Activated naive CD8-positive, alpha-beta T cell treated with anti-CD3 and anti-CD28 coated beads, Interleukin-2, amount 50 U/mL, for 24 hours (primary cell): Measurements from ENCODE around the gene RGMA.
"Not testable (repeated sequence)": the region's sequence is repeated elsewhere in the genome, so short reads cannot be mapped to it uniquely, and the experiment has no call there.

Experiments
- ATAC-seq: fragments of 150-1000 bp; cut with Tn5 transposase; one replicate; pipeline ENCODE4 v1.10.0; 2021
- DNase-seq: peaks from one replicate; pipeline ENCODE4 v3.0.0; 2021
- H3K27ac Mint-ChIP-seq: one replicate; pipeline ENCODE4 v1.8.0; 2021; ENCODE audit warnings: mild to moderate bottlenecking, mixed read lengths
- H3K27me3 Mint-ChIP-seq: one replicate; pipeline ENCODE4 v1.8.0; 2021; ENCODE audit warnings: mixed read lengths
- H3K36me3 Mint-ChIP-seq: one replicate; pipeline ENCODE4 v1.8.0; 2021; ENCODE audit warnings: low read depth, mixed read lengths
- H3K4me1 Mint-ChIP-seq: one replicate; pipeline ENCODE4 v1.8.0; 2021; ENCODE audit warnings: mixed read lengths
- H3K4me3 Mint-ChIP-seq: one replicate; pipeline ENCODE4 v1.8.0; 2021; ENCODE audit warnings: mild to moderate bottlenecking, moderate library complexity, mixed read lengths
- H3K9me3 Mint-ChIP-seq: one replicate; pipeline ENCODE4 v1.8.0; 2021; ENCODE audit warnings: mixed read lengths

Gene RGMA

DNA sequence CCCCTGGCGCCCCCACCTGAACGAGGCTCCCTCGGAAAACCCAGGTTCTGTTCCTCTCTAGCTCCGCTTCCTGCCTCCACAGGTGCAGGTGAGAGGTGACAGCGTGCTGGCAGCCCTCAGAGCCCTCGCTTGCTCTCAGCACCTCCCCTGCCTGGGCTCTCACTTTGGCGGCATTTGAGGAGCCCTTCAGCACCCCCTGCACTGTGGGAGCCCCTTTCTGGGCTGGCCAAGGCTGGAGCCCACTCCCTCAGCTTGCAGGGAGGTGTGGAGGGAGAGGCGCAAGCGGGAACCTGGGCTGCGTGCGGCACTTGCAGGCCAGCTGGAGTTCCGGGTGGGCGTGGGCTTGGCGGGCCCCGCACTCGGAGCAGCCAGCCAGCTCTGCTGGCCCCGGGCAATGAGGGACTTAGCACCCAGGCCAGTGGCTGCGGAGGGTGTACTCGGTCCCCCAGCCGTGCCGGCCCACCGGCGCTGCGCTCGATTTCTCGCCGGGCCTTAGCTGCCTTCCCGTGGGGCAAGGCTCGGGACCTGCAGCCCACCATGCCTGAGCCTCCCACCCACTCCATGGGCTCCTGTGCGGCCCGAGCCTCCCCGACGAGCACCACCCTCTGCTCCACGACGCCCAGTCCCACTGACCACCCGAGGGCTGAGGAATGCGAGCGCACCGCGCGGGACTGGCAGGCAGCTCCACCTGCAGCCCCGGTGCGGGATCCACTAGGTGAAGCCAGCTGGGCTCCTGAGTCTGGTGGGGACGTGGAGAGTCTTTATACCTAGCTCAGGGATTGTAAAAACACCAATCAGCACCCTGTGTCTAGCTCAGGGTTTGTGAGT, 57.2 kb downstream of the RGMA start:
- not testable (repeated sequence) for H3K9me3 Mint-ChIP-seq, H3K27me3 Mint-ChIP-seq, H3K27ac Mint-ChIP-seq, ATAC-seq, H3K36me3 Mint-ChIP-seq, H3K4me3 Mint-ChIP-seq, DNase-seq
- H3K4me1 Mint-ChIP-seq = peaks cover 34% of the 10 kb centered on the region

- Mint-ChIP-seq H3K27ac (no peak overlapping the region), H3K36me3 (peaks cover 5% of the 10 kb centered on the region), H3K9me3 (no peaks in the 10 kb centered on the region), H3K4me1 (peaks cover 37% of the 10 kb centered on the region), H3K4me3 (no peak overlapping the region), H3K27me3 (peaks cover 2% of the 10 kb centered on the region)
- ATAC-seq (no peak), DNase-seq (no peak)
These were observed 57.9 kb downstream of the RGMA start for GRCh38 chr15:93031103-93031464.

GRCh38 chr15:93030430-93031102, 58.4 kb downstream of the RGMA start:
- H3K9me3 Mint-ChIP-seq = no peaks in the 10 kb centered on the region
- DNase-seq (peak; percentile 71), ATAC-seq (peak; percentile 75)
- no peak overlapping the region for H3K27ac Mint-ChIP-seq
- no peaks in the 10 kb centered on the region for H3K27me3 Mint-ChIP-seq
- no peak overlapping the region for H3K4me3 Mint-ChIP-seq
- H3K4me1 Mint-ChIP-seq = peaks cover 38% of the 10 kb centered on the region
- peaks cover 8% of the 10 kb centered on the region for H3K36me3 Mint-ChIP-seq

- DNase-seq (no peak), ATAC-seq (no peak)
- peaks cover 44% of the 10 kb centered on the region for H3K4me1 Mint-ChIP-seq
- no peaks in the 10 kb centered on the region for H3K9me3 Mint-ChIP-seq
- no peak overlapping the region for H3K4me3 Mint-ChIP-seq
- H3K36me3 Mint-ChIP-seq = peaks cover 12% of the 10 kb centered on the region
- H3K27me3 Mint-ChIP-seq = no peaks in the 10 kb centered on the region
- peak overlapping the region; percentile 18 for H3K27ac Mint-ChIP-seq
These were observed 59.1 kb downstream of the RGMA start for GRCh38 chr15:93029836-93030429.

DNA sequence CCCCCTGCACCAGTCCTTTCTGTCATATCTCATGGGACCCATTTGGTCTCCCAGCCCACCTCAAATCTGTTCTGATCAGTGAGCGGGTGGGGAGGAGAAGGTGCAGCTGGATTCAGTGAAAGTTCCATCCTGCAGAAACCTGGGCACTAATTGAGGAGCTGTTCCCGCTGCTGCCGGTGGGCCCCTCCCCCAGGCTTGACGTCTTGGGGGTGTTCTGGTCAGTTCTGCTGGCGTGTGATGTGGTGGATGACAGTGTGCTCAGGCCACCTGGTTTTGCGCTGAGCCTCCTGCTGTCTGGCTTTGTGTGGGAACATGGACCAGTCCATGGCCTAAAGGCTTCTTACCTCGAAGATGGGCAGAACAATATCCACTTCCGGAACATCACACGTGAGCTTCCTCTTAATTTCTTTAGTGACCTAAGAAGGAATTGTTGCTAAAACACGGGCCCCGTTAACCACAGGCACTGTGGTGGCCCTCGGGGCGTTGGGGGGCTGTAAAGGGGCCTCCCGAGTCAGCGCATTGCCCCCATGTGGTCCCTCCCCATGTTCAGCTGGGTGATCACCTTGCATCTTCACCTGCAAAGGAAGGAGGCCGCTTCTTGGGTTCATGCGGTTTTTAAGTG, 59.7 kb downstream of the RGMA start:
- H3K4me3 Mint-ChIP-seq = no peak overlapping the region
- H3K27me3 Mint-ChIP-seq = no peaks in the 10 kb centered on the region
- no peak for ATAC-seq
- peak overlapping the region; percentile 46 for H3K27ac Mint-ChIP-seq
- peaks cover 18% of the 10 kb centered on the region for H3K36me3 Mint-ChIP-seq
- DNase-seq = no peak
- peaks cover 50% of the 10 kb centered on the region for H3K4me1 Mint-ChIP-seq
- H3K9me3 Mint-ChIP-seq = no peaks in the 10 kb centered on the region

DNA sequence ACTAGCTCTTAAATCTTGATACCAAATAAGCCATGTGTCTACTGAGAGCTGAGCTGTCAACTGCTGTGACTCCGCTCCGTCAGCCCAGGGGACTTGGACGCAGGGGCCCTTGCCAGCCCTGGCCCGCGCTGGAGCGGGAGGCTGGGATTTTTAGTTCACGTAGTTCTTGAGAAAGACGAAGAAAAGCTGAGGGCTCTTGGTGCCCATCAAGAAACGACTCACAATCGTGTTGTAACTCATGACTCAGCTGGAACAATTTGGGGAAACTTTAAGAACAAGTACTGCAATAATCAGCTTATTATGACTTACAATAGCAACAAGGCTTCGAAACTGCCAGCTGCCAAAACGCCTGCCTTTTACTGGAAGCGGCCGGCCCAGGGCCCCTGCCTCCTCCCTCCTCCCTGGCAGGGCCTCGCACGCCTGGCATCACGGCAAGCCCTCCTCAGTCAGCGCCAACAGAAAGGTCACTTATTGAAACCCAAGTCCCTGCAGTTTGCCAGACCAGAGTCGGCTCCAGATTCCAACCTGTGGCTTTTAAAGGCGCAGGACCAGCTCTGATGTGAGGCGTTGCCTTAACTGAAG, 60.3 kb downstream of the RGMA start:
- ATAC-seq = no peak
- Mint-ChIP-seq H3K4me3 (no peak overlapping the region), H3K9me3 (no peaks in the 10 kb centered on the region), H3K4me1 (peaks cover 56% of the 10 kb centered on the region), H3K27me3 (no peaks in the 10 kb centered on the region), H3K36me3 (peaks cover 24% of the 10 kb centered on the region), H3K27ac (peak overlapping the region; percentile 46)
- DNase-seq = no peak

DNA sequence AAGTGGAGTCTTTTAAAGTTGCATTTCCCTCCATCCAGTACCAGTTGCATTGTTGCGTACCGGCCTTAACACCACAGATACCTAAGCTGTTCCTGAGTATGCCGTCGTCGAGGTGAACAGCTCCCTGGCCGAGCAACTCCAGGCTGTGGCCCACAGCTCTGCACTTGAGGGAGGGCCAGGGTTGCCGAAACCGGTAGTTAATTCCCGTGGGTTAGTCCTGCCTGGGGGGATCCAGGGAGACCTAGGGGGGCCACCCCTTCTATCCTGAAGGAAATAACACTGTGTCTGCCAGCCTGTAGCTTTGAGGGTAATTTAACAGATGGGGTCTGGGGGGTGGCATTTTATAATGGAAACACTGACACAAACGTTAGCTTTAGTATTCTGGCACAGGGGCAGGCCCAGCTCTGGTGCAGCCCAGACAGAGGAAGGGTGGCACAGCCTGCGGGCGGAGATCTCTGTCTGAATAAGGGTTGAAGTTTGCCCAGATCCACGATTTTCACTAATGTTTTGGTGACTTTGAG, 60.8 kb downstream of the RGMA start:
- peak overlapping the region; percentile 49 for H3K27ac Mint-ChIP-seq

DNA sequence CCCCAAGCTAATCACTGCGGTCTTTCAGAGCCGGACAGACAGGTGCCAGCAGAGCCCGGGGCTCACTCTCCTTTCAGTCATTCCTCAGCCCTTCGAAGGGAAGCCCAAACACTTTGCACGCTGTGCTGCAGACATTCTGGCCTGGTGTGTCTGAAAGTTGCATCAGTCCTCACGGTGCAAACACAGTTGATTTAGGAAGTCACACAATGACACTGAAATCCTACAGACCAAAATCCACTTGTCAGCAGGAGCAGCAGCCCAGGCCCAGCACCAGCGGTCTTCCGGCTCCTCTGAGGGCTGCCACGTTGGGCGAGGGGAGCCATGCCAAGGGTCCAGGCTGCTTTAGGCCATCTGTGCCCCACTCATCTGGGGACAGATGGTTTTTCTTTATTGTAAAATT, 61.6 kb downstream of the RGMA start:
- Mint-ChIP-seq H3K27ac (no peak overlapping the region), H3K27me3 (no peaks in the 10 kb centered on the region), H3K36me3 (peaks cover 37% of the 10 kb centered on the region), H3K4me1 (peaks cover 69% of the 10 kb centered on the region), H3K9me3 (no peaks in the 10 kb centered on the region), H3K4me3 (no peak overlapping the region)
- DNase-seq = no peak
- ATAC-seq = no peak

More for the DNA sequence above, 60.8 kb downstream of the RGMA start:
- ATAC-seq (no peak), DNase-seq (no peak)
- H3K27me3 Mint-ChIP-seq = no peaks in the 10 kb centered on the region
- no peak overlapping the region for H3K4me3 Mint-ChIP-seq
- peaks cover 62% of the 10 kb centered on the region for H3K4me1 Mint-ChIP-seq
- no peaks in the 10 kb centered on the region for H3K9me3 Mint-ChIP-seq
- peaks cover 29% of the 10 kb centered on the region for H3K36me3 Mint-ChIP-seq

DNA sequence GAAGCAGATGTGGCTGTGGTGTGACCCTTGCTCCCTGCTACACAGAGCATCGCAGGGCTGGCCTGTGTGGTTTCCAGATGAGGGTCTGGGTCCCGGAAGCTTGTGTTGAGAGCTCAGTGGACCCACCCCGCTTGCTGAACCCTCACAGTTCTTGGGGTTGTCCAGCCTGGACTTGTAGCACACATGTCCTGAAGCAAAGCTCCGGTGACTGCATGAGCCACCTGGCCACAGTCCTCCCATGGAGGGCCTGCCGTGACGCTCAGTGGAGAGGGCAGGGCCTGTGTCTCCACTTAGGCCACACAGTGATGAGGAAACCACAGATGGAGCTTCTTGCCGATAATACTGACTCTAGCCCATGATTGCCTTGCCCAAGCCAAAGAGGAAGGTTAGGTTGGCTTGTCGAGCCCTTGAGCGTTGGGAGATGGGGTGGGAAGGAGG, 62.6 kb downstream of the RGMA start:
- DNase-seq = no peak
- Mint-ChIP-seq H3K36me3 (peaks cover 47% of the 10 kb centered on the region), H3K4me1 (peaks cover 79% of the 10 kb centered on the region), H3K27ac (peak overlapping the region; percentile 84), H3K27me3 (no peaks in the 10 kb centered on the region), H3K9me3 (no peaks in the 10 kb centered on the region), H3K4me3 (no peak overlapping the region)
- no peak for ATAC-seq

DNA sequence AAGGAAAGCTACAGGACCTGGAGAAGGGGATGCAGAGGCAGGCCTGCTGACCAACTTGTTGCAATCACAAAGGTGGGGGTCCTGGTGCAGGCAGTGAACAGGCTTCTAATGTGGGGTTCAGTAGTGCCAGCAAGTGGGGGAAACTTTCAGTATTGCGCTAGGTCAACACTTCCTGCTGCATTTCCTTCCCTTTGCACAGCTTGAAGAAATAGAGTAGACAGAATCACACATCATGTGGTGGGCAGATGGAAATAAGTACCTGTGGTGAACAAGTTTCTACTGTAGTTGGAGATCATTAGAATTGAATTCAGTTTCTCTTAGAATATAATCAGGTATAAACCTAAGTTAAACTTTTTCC, 63.4 kb downstream of the RGMA start:
- no peaks in the 10 kb centered on the region for H3K27me3 Mint-ChIP-seq
- H3K4me3 Mint-ChIP-seq = no peak overlapping the region
- peaks cover 86% of the 10 kb centered on the region for H3K4me1 Mint-ChIP-seq

GRCh38 chr15:93024716-93025624, 64.0 kb downstream of the RGMA start:
- Mint-ChIP-seq H3K36me3 (peaks cover 60% of the 10 kb centered on the region), H3K27me3 (no peaks in the 10 kb centered on the region), H3K9me3 (no peaks in the 10 kb centered on the region), H3K4me3 (peak overlapping the region; percentile 4), H3K27ac (peak overlapping the region; percentile 84), H3K4me1 (peaks cover 88% of the 10 kb centered on the region)
- DNase-seq (no peak), ATAC-seq (peak; percentile 11)

More for the DNA sequence above, 63.4 kb downstream of the RGMA start:
- ATAC-seq (no peak), DNase-seq (no peak)
- Mint-ChIP-seq H3K9me3 (no peaks in the 10 kb centered on the region), H3K27ac (peak overlapping the region; percentile 84), H3K36me3 (peaks cover 54% of the 10 kb centered on the region)

DNA sequence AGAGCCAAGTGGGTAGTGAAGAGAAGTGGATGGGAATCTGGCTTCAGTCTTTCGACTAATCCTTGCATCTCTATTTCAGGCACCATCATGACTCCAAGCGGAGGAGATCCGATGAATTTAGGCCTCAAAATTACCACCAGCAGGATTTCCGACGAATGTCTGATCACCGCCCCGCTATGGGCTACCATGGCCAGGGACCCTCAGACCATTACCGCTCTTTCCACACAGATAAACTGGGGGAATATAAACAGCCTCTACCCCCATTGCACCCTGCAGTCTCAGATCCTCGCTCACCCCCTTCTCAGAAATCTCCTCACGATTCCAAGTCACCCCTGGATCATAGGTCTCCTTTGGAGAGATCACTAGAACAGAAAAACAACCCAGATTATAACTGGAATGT, 64.7 kb downstream of the RGMA start:
- Mint-ChIP-seq H3K4me3 (no peak overlapping the region), H3K36me3 (peaks cover 65% of the 10 kb centered on the region), H3K9me3 (no peaks in the 10 kb centered on the region), H3K27me3 (no peaks in the 10 kb centered on the region), H3K27ac (peak overlapping the region; percentile 84), H3K4me1 (peaks cover 87% of the 10 kb centered on the region)
- no peak for DNase-seq
- no peak for ATAC-seq

DNA sequence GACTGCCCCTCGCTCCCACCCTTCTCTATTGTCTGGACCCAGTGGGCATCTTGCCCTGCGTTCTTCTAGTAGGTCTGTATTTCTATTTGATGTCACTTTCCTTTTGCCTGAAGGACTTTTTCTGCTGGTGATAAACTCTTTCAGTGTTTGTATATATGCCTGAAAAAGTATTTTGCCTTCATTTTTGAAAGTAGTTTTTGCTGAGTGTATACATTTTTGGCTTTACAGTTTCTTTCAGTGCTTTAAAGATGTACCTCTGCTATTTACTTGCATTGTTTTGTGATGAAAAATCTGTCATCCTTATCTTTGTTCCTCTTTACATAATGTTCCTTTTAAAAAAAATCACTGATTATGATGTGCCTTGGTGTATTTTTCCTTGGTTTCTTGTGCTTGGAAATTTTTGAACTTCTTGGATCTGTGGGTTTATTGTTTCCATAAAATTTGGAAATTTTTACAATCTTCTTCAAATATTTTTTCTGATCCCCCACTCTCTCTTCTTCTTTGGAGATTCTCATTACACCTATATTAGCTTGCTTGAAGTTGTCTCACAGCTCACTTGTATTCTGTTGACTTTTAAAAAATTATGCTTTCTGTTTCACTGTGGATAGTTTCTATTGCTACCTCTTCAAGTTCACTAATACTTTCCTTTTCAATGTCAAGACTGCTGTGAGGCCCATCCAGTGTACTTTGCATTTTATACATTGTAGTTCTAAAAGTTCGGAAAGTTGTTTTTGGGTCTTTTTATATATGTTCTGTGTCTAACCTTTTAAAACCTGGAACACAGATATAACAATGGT, 67.8 kb downstream of the RGMA start:
- Mint-ChIP-seq H3K27me3 (no peaks in the 10 kb centered on the region), H3K36me3 (peaks cover 84% of the 10 kb centered on the region), H3K9me3 (no peaks in the 10 kb centered on the region), H3K4me1 (peaks cover 89% of the 10 kb centered on the region), H3K4me3 (peak overlapping the region; percentile 39), H3K27ac (peak overlapping the region; percentile 81)
- no peak for DNase-seq
- ATAC-seq = peak; percentile 62
